H1 (cell line): Measurements from ENCODE around the gene SYTL2. TPM values are rescaled to one million over a fixed set of nuclear protein-coding genes. Genes with fewer than 3 reads are reported as not detected.

ENCODE experiments used
- CTCF ChIA-PET: fragments of 300-600 bp; sonication (Branson Sonifier 250); formaldehyde crosslinking; loops from one replicate; lab custom pipeline; 2021; ENCODE audit not compliant: partially characterized antibody; lab: Charles Lee
- POLR2A ChIA-PET: fragments of 300-600 bp; sonication (Branson Sonifier 250); formaldehyde crosslinking; loops from one replicate; lab custom pipeline; 2021; ENCODE audit warnings: inconsistent platforms; ENCODE audit not compliant: partially characterized antibody; lab: Charles Lee
- DNase-seq, 2 experiments: peaks; one replicate each; pipeline versions ENCODE4 v3.0.0 to v3.0.0-alpha.2; 2010 to 2022; ENCODE audit warnings: low spot score in 2 of 2, low read depth in 1 of 2, mixed read lengths in 1 of 2
- FAIRE-seq: peaks from 2 replicates; lab custom pipeline; 2011; peaks lifted over from hg19 to GRCh38; lab: Jason Lieb, UNC
- H2AFZ ChIP-seq: 2 replicates; pipeline ENCODE4 v1.8.1; 2012; ENCODE audit warnings: low read length, inconsistent platforms
- H2AK5ac ChIP-seq: 2 replicates; pipeline ENCODE4 v1.6.1; 2013; ENCODE audit warnings: low read depth, low read length
- H2BK120ac ChIP-seq: replicated peaks from 2 replicates; pipeline ENCODE3; 2013; ENCODE audit warnings: low read depth, low read length, inconsistent platforms
- H2BK12ac ChIP-seq: 2 replicates; pipeline ENCODE4 v1.6.1; 2013; ENCODE audit warnings: low read depth, low read length
- H2BK15ac ChIP-seq: 2 replicates; pipeline ENCODE4 v1.6.1; 2013; ENCODE audit warnings: low read length
- H2BK20ac ChIP-seq: 2 replicates; pipeline ENCODE4 v1.6.1; 2013; ENCODE audit warnings: low read length
- H2BK5ac ChIP-seq: 2 replicates; pipeline ENCODE4 v1.6.1; 2013; ENCODE audit warnings: low read depth, low read length
- H3K14ac ChIP-seq: 2 replicates; pipeline ENCODE4 v1.6.1; 2013; ENCODE audit warnings: inconsistent platforms; ENCODE audit not compliant: insufficient read length
- H3K18ac ChIP-seq: 2 replicates; pipeline ENCODE4 v1.6.1; 2013; ENCODE audit warnings: low read length; ENCODE audit errors: extremely low read depth
- H3K23ac ChIP-seq: 2 replicates; pipeline ENCODE4 v1.6.1; 2013; ENCODE audit warnings: inconsistent platforms; ENCODE audit not compliant: insufficient read length
- H3K23me2 ChIP-seq: 2 replicates; pipeline ENCODE4 v1.6.1; 2013; ENCODE audit warnings: low read depth, low read length
- H3K27ac ChIP-seq: 2 replicates; pipeline ENCODE4 v1.6.1; 2011; ENCODE audit warnings: low read depth, low read length, inconsistent platforms
- H3K27me3 ChIP-seq, 4 experiments: replicated peaks in 1 of 4; 1 replicate in 1 of 4; 2 replicates in 3 of 4; pipeline versions ENCODE4 v1.6.1 to v1.8.1; 2011 to 2013; ENCODE audit warnings: low read length in 3 of 4, mild to moderate bottlenecking in 3 of 4, inconsistent platforms in 2 of 4, mixed read lengths in 2 of 4, moderate library complexity in 1 of 4; ENCODE audit not compliant: control insufficient read depth in 3 of 4, insufficient read depth in 3 of 4; ENCODE audit errors: extremely low read depth in 1 of 4
- H3K36me3 ChIP-seq, 4 experiments: 2 replicates each; pipeline versions ENCODE4 v1.6.1 to v1.8.1; 2011 to 2013; ENCODE audit warnings: mild to moderate bottlenecking in 4 of 4, low read length in 3 of 4, moderate library complexity in 2 of 4, control low read depth in 1 of 4, inconsistent platforms in 1 of 4; ENCODE audit not compliant: insufficient read depth in 4 of 4, control insufficient read depth in 2 of 4
- H3K4ac ChIP-seq: replicated peaks from 2 replicates; pipeline ENCODE3; 2013; ENCODE audit warnings: low read length, low read depth, mixed read lengths, inconsistent platforms; ENCODE audit not compliant: insufficient read length
- H3K4me1 ChIP-seq, 4 experiments: replicated peaks in 1 of 4; 1 replicate in 1 of 4; 2 replicates in 3 of 4; pipeline versions ENCODE4 v1.6.1 to v1.8.1; 2011 to 2013; ENCODE audit warnings: low read length in 3 of 4, inconsistent platforms in 2 of 4, mixed read lengths in 1 of 4; ENCODE audit not compliant: insufficient read depth in 4 of 4, control insufficient read depth in 3 of 4
- H3K4me2 ChIP-seq, 2 experiments: 2 replicates each; pipeline versions ENCODE4 v1.6.1 to v1.8.1; 2011 to 2013; ENCODE audit warnings: low read depth in 2 of 2, low read length in 2 of 2, control low read depth in 1 of 2, inconsistent platforms in 1 of 2, mild to moderate bottlenecking in 1 of 2; ENCODE audit not compliant: insufficient read depth in 1 of 2
- H3K4me3 ChIP-seq, 4 experiments: fragments of 200-600, 300-600 bp in 1 of 4; sonication (generic), shearing (Covaris generic), sonication (Bioruptor Twin) in 1 of 4; 2 replicates each; pipeline versions ENCODE4 v1.5.1 to v1.8.1; 2011 to 2016; ENCODE audit warnings: low read length in 4 of 4, low read depth in 3 of 4, control low read depth in 2 of 4, inconsistent platforms in 2 of 4, mild to moderate bottlenecking in 2 of 4, mixed read lengths in 1 of 4, moderate library complexity in 1 of 4; ENCODE audit not compliant: insufficient read depth in 2 of 4; ENCODE audit errors: extremely low read depth in 1 of 4
- H3K56ac ChIP-seq: replicated peaks from 2 replicates; pipeline ENCODE3; 2013; ENCODE audit warnings: low read depth, mild to moderate bottlenecking, mixed read lengths, low read length, inconsistent platforms; ENCODE audit not compliant: insufficient read length
- H3K79me1 ChIP-seq: 2 replicates; pipeline ENCODE4 v1.6.1; 2013; ENCODE audit warnings: low read depth, low read length, control low read depth
- H3K79me2 ChIP-seq, 2 experiments: 2 replicates each; pipeline versions ENCODE4 v1.6.1 to v1.8.1; 2012 to 2013; ENCODE audit warnings: low read length in 2 of 2, mild to moderate bottlenecking in 2 of 2, inconsistent platforms in 1 of 2; ENCODE audit not compliant: insufficient read depth in 2 of 2, control insufficient read depth in 1 of 2
- H3K9ac ChIP-seq, 4 experiments: replicated peaks in 1 of 4; 1 replicate in 1 of 4; 2 replicates in 3 of 4; pipeline versions ENCODE4 v1.6.1 to v1.8.1; 2011 to 2013; ENCODE audit warnings: low read depth in 3 of 4, low read length in 3 of 4, control low read depth in 2 of 4, mild to moderate bottlenecking in 2 of 4, moderate library complexity in 2 of 4, inconsistent platforms in 1 of 4; ENCODE audit errors: extremely low read depth in 1 of 4
- H3K9me3 ChIP-seq, 2 experiments: 2 replicates each; pipeline versions ENCODE4 v1.6.1 to v1.8.1; 2012 to 2013; ENCODE audit warnings: mild to moderate bottlenecking in 2 of 2, moderate library complexity in 2 of 2, control low read depth in 1 of 2, inconsistent platforms in 1 of 2, low read depth in 1 of 2, low read length in 1 of 2, mixed read lengths in 1 of 2; ENCODE audit not compliant: insufficient read depth in 2 of 2
- H4K20me1 ChIP-seq, 2 experiments: replicated peaks in 1 of 2; 2 replicates each; pipeline versions ENCODE3 to v1.8.1; 2011 to 2013; ENCODE audit warnings: inconsistent platforms in 2 of 2, low read length in 2 of 2, mild to moderate bottlenecking in 1 of 2; ENCODE audit not compliant: insufficient read depth in 2 of 2, control insufficient read depth in 1 of 2
- H4K5ac ChIP-seq: 2 replicates; pipeline ENCODE4 v1.6.1; 2013; ENCODE audit warnings: low read length, low read depth, mixed read lengths, inconsistent platforms; ENCODE audit not compliant: insufficient read length
- H4K8ac ChIP-seq: 2 replicates; pipeline ENCODE4 v1.8.0; 2013; ENCODE audit warnings: mild to moderate bottlenecking, moderate library complexity, low read length, inconsistent platforms; ENCODE audit not compliant: insufficient read depth; ENCODE audit errors: extremely low read depth
- H4K91ac ChIP-seq: replicated peaks from 2 replicates; pipeline ENCODE3; 2013; ENCODE audit warnings: low read length, mixed read lengths, inconsistent platforms; ENCODE audit not compliant: insufficient read length
- BACH1 ChIP-seq: IDR thresholded peaks from 2 replicates; pipeline ENCODE4 v1.6.1; 2012; ENCODE audit warnings: low read length, improper control_type of control experiment
- CEBPB ChIP-seq: IDR thresholded peaks from 2 replicates; pipeline ENCODE4 v1.6.1; 2012; ENCODE audit warnings: low read depth, low read length
- FOSL1 ChIP-seq: IDR thresholded peaks from 2 replicates; pipeline ENCODE4 v1.6.1; 2011; ENCODE audit warnings: mild to moderate bottlenecking, low read depth, low read length, moderate library complexity; ENCODE audit not compliant: insufficient read depth
- RNF2 ChIP-seq: fragments of 200-900, 300-1000 bp; sonication (generic); IDR thresholded peaks from 2 replicates; pipeline ENCODE4 v1.7.1; 2016; ENCODE audit warnings: borderline replicate concordance, low read depth, mild to moderate bottlenecking, antibody characterized with exemption, low read length; ENCODE audit not compliant: poor library complexity, severe bottlenecking; ENCODE audit errors: missing control alignments
- SAP30 ChIP-seq: fragments of 300-600 bp; sonication (generic); IDR thresholded peaks from 2 replicates; pipeline ENCODE4 v1.7.1; 2012; ENCODE audit warnings: low read length, moderate library complexity, mild to moderate bottlenecking, inconsistent platforms; ENCODE audit not compliant: insufficient read depth, insufficient replicate concordance
- SIN3A ChIP-seq, 2 experiments: IDR thresholded peaks in 1 of 2; conservative IDR thresholded peaks in 1 of 2; 2 replicates each; pipeline ENCODE4 v1.6.1; 2011 to 2012; ENCODE audit warnings: low read length in 2 of 2, improper control_type of control experiment in 1 of 2, low read depth in 1 of 2, mild to moderate bottlenecking in 1 of 2
- SIX5 ChIP-seq: IDR thresholded peaks from 2 replicates; pipeline ENCODE4 v1.6.1; 2011; ENCODE audit warnings: mild to moderate bottlenecking, low read depth, low read length
- SP2 ChIP-seq: IDR thresholded peaks from 2 replicates; pipeline ENCODE4 v1.6.1; 2012; ENCODE audit warnings: mild to moderate bottlenecking, low read length, inconsistent platforms
- SP4 ChIP-seq: IDR thresholded peaks from 2 replicates; pipeline ENCODE4 v1.6.1; 2012; ENCODE audit warnings: low read length, inconsistent platforms
- TAF7 ChIP-seq: optimal IDR thresholded peaks from 2 replicates; pipeline ENCODE3; 2011; ENCODE audit warnings: low read depth, mild to moderate bottlenecking, inconsistent platforms, low read length, moderate library complexity, borderline replicate concordance
- TBP ChIP-seq: IDR thresholded peaks from 2 replicates; pipeline ENCODE4 v1.6.1; 2011; ENCODE audit warnings: low read depth, low read length, improper control_type of control experiment
- TCF12 ChIP-seq: IDR thresholded peaks from 2 replicates; pipeline ENCODE4 v1.6.1; 2011; ENCODE audit warnings: low read depth, mild to moderate bottlenecking, low read length
- polyA plus RNA-seq, 7 experiments: library from polyadenylated mRNA; depleted of rRNA in 3 of 7; stranded (reverse) in 5 of 7; unstranded in 2 of 7; fragments of >200 nt in 5 of 7; fragments of 200-250 nt in 2 of 7; gene quantifications; 1 replicate in 5 of 7; 2 replicates in 1 of 7; 4 replicates in 1 of 7; pipeline versions ENCODE4 v1.2.1 to v1.2.3, GENCODE V29; 2011 to 2013; ENCODE audit warnings: missing spikeins in 2 of 7, mixed read lengths in 2 of 7
- total RNA-seq: library from RNA; stranded (reverse); fragmentation: NEBNext Ultra II Directional; extraction: Animal tissue kit (Norgen Biotek cat#: 25700); gene quantifications from 2 replicates; pipeline ENCODE4 v1.2.1, GENCODE V29; 2021
- TF ChIP-seq, protein P1 (sequence below): IDR thresholded peaks from 2 replicates; pipeline ENCODE4 v1.6.1; 2011; ENCODE audit warnings: low read depth, mild to moderate bottlenecking, low read length; ENCODE audit not compliant: insufficient read depth

SYTL2 gene
- total and polyA plus RNA-seq, 2 of the 8 experiments (the other 6 are each of a cell fraction or from before 2014, with no cell fraction given) = 1.3 to 9.1 TPM

DNA sequence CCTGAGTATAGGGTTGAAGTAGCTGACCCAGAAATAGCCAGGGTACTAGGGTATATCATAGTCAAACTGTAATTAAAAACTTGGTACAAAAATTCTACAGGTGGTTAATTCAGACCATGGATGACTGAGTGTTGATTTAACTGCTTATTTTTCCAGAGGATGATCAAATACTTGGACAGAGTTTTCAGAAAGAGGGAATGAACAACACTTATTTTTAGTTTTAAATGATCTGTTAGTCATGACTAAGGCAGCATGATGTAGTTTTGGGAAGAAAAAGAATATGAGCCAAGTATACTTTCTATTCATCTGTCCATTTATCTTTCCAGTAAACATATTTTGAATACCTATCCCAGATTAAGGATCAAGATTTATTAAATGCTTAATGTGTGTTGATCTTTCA, 105.1 kb downstream of the SYTL2 start:
- H3K23me2 ChIP-seq = no peaks in the 10 kb centered on the region
- no peak overlapping the region for H3K9ac ChIP-seq
- no peaks in the 10 kb centered on the region for H3K4me1 ChIP-seq
- no peaks in the 10 kb centered on the region for H3K9me3 ChIP-seq
- CTCF ChIA-PET = no interaction called here
- FAIRE-seq = no peak
- no peak overlapping the region for H2AK5ac ChIP-seq
- no peak overlapping the region for H3K4me2 ChIP-seq
- no peak overlapping the region for H2BK20ac ChIP-seq
- H3K4me3 ChIP-seq = no peak overlapping the region
- H4K5ac ChIP-seq = no peak overlapping the region
- no peaks in the 10 kb centered on the region for H4K20me1 ChIP-seq
- H3K36me3 ChIP-seq = no peaks in the 10 kb centered on the region
- no peak overlapping the region for H2BK5ac ChIP-seq
- no peak overlapping the region for H3K14ac ChIP-seq
- H2BK15ac ChIP-seq = no peak overlapping the region
- no peaks in the 10 kb centered on the region for H3K79me2 ChIP-seq
- no peak overlapping the region for H3K18ac ChIP-seq
- no peak overlapping the region for H3K56ac ChIP-seq
- H3K4ac ChIP-seq = no peak overlapping the region
- POLR2A ChIA-PET = no interaction called here
- no peak overlapping the region for H3K23ac ChIP-seq
- DNase-seq = no peak
- H2BK120ac ChIP-seq = no peak overlapping the region
- H2BK12ac ChIP-seq = no peak overlapping the region
- H4K8ac ChIP-seq = no peak overlapping the region
- H3K27ac ChIP-seq = no peak overlapping the region
- no peaks in the 10 kb centered on the region for H3K79me1 ChIP-seq
- TF ChIP-seq TAF7 = no peak
- TF ChIP-seq TBP = no peak
- no peak for TF ChIP-seq CEBPB
- TF ChIP-seq SIX5 = no peak
- no peak for TF ChIP-seq SIN3A (conservative IDR thresholded peaks at IDR 0.05 in 1 of 2, IDR thresholded peaks at IDR 0.05 in 1 of 2; ENCODE audit: low read depth in 1 of 2, low read length in 2 of 2)
- TF ChIP-seq SAP30 = no peak
- TF ChIP-seq BACH1 = no peak
- no peak for TF ChIP-seq SP2
- no peak for TF ChIP-seq RNF2
- TF ChIP-seq FOSL1 = no peak
- TF ChIP-seq TCF12 = no peak
- no peak for TF ChIP-seq SP4
- TF ChIP-seq, protein P1, sequence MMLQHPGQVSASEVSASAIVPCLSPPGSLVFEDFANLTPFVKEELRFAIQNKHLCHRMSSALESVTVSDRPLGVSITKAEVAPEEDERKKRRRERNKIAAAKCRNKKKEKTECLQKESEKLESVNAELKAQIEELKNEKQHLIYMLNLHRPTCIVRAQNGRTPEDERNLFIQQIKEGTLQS = no peak
- no peak overlapping the region for H4K91ac ChIP-seq
- H2AFZ ChIP-seq = no peak overlapping the region
- no peaks in the 10 kb centered on the region for H3K27me3 ChIP-seq
